OCI-LY3 (cell line): Measurements from ENCODE around the gene POU6F2.

Experiments used
- H2AFZ ChIP-seq: fragments of 200-600, 300-600 bp; shearing (Covaris generic); 2 replicates; pipeline ENCODE4 v1.6.0; 2014; ENCODE audit warnings: antibody characterized with exemption, low read depth, low read length
- H3K27ac ChIP-seq: fragments of 200-600, 300-600 bp; sonication (generic); 2 replicates; pipeline ENCODE4 v1.5.1; 2014; ENCODE audit warnings: mild to moderate bottlenecking, low read length, moderate library complexity, mixed read lengths
- H3K27me3 ChIP-seq: fragments of 200-600, 300-600 bp; sonication (generic); 2 replicates; pipeline ENCODE4 v1.6.1; 2014; ENCODE audit warnings: low read depth, low read length, mixed read lengths
- H3K36me3 ChIP-seq: fragments of 200-600, 300-600 bp; sonication (generic); replicated peaks from 2 replicates; pipeline ENCODE3; 2014; ENCODE audit warnings: low read depth, low read length, mixed read lengths
- H3K4me1 ChIP-seq: fragments of 300-600, 200-600 bp; sonication (generic); 2 replicates; pipeline ENCODE4 v1.6.1; 2014; ENCODE audit warnings: low read length, mixed read lengths
- H3K4me2 ChIP-seq: fragments of 200-600, 300-600 bp; sonication (generic); 2 replicates; pipeline ENCODE4 v1.6.1; 2014; ENCODE audit warnings: low read length, mixed read lengths
- H3K4me3 ChIP-seq: fragments of 300-600, 200-600 bp; sonication (generic); 2 replicates; pipeline ENCODE4 v1.5.1; 2014; ENCODE audit warnings: antibody characterized with exemption, mild to moderate bottlenecking, low read length, moderate library complexity
- H3K79me2 ChIP-seq: fragments of 300-600, 200-600 bp; shearing (Covaris generic); 2 replicates; pipeline ENCODE4 v1.6.1; 2014; ENCODE audit warnings: mild to moderate bottlenecking, low read length, mixed read lengths
- H3K9ac ChIP-seq: fragments of 300-600, 200-600 bp; shearing (Covaris generic); 2 replicates; pipeline ENCODE4 v1.6.0; 2014; ENCODE audit warnings: mild to moderate bottlenecking, low read length, moderate library complexity
- H3K9me3 ChIP-seq: fragments of 200-600, 300-600 bp; shearing (Covaris generic); 2 replicates; pipeline ENCODE4 v1.6.1; 2014; ENCODE audit warnings: low read length, mixed read lengths; ENCODE audit not compliant: insufficient read depth
- H4K20me1 ChIP-seq: fragments of 200-600, 300-600 bp; sonication (generic); 2 replicates; pipeline ENCODE4 v1.6.1; 2016; ENCODE audit warnings: low read length, mixed read lengths; ENCODE audit not compliant: insufficient read depth
- CTCF ChIP-seq: fragments of 200-600, 300-600 bp; sonication (generic); IDR thresholded peaks from 2 replicates; pipeline ENCODE4 v1.5.1; 2014; ENCODE audit warnings: antibody characterized with exemption, low read length, low read depth
- EZH2phosphoT487 ChIP-seq: fragments of 200-600 bp; shearing (Covaris generic); IDR thresholded peaks from 2 replicates; pipeline ENCODE4 v1.6.1; 2018; ENCODE audit warnings: antibody characterized with exemption, mixed run types, low read depth

Gene POU6F2

GRCh38 chr7:39183796-39184195 lies 206.1 kb downstream of the POU6F2 start:
- TF ChIP-seq EZH2phosphoT487 (no peak), CTCF (no peak)
- H2AFZ ChIP-seq: no peak overlapping the region
- peaks cover 9% of the 10 kb centered on the region; the same call in 1 of the 2 replicates for H3K27me3 ChIP-seq
- no peak overlapping the region for H3K9ac ChIP-seq
- H3K4me3 ChIP-seq: no peak overlapping the region
- H3K9me3 ChIP-seq: no peaks in the 10 kb centered on the region
- no peak overlapping the region for H3K27ac ChIP-seq
- H3K79me2 ChIP-seq: no peaks in the 10 kb centered on the region
- 0 out of 2 replicates have a peak, but pooled peaks cover 3% of the 10 kb centered on the region for H4K20me1 ChIP-seq
- H3K4me1 ChIP-seq: no peaks in the 10 kb centered on the region
- no peak overlapping the region for H3K4me2 ChIP-seq
- no peaks in the 10 kb centered on the region for H3K36me3 ChIP-seq

GRCh38 chr7:39184391-39184790 lies 206.7 kb downstream of the POU6F2 start:
- no peak overlapping the region for H2AFZ ChIP-seq
- H3K9me3 ChIP-seq: no peaks in the 10 kb centered on the region
- TF ChIP-seq CTCF (no peak), EZH2phosphoT487 (no peak)
- no peak overlapping the region for H3K9ac ChIP-seq
- H4K20me1 ChIP-seq: 0 out of 2 replicates have a peak, but pooled peaks cover 3% of the 10 kb centered on the region
- H3K4me3 ChIP-seq: no peak overlapping the region
- H3K4me1 ChIP-seq: no peaks in the 10 kb centered on the region
- H3K4me2 ChIP-seq: no peak overlapping the region
- no peak overlapping the region for H3K27ac ChIP-seq
- no peaks in the 10 kb centered on the region for H3K79me2 ChIP-seq
- H3K36me3 ChIP-seq: no peaks in the 10 kb centered on the region
- peaks cover 9% of the 10 kb centered on the region; the same call in 1 of the 2 replicates for H3K27me3 ChIP-seq

- no peak overlapping the region for H3K4me2 ChIP-seq
- H4K20me1 ChIP-seq: 0 out of 2 replicates have a peak, but pooled peaks cover 3% of the 10 kb centered on the region
- no peak for TF ChIP-seq EZH2phosphoT487
- TF ChIP-seq CTCF: no peak
- H3K4me3 ChIP-seq: no peak overlapping the region
- no peak overlapping the region for H3K9ac ChIP-seq
- H3K27ac ChIP-seq: no peak overlapping the region
- no peaks in the 10 kb centered on the region for H3K79me2 ChIP-seq
- no peak overlapping the region for H2AFZ ChIP-seq
- no peaks in the 10 kb centered on the region for H3K4me1 ChIP-seq
- no peaks in the 10 kb centered on the region for H3K36me3 ChIP-seq
- H3K9me3 ChIP-seq: no peaks in the 10 kb centered on the region
- peaks cover 9% of the 10 kb centered on the region; the same call in 1 of the 2 replicates for H3K27me3 ChIP-seq
Observed at GRCh38 chr7:39186131-39186530, 208.4 kb downstream of the POU6F2 start.

GRCh38 chr7:39186671-39187070 lies 209.0 kb downstream of the POU6F2 start:
- H2AFZ ChIP-seq: no peak overlapping the region
- no peaks in the 10 kb centered on the region for H3K36me3 ChIP-seq
- H4K20me1 ChIP-seq: 0 out of 2 replicates have a peak, but pooled peaks cover 3% of the 10 kb centered on the region
- no peak overlapping the region for H3K4me2 ChIP-seq
- no peak overlapping the region for H3K27ac ChIP-seq
- H3K4me3 ChIP-seq: no peak overlapping the region
- H3K79me2 ChIP-seq: no peaks in the 10 kb centered on the region
- H3K9ac ChIP-seq: no peak overlapping the region
- H3K9me3 ChIP-seq: no peaks in the 10 kb centered on the region
- peaks cover 13% of the 10 kb centered on the region for H3K27me3 ChIP-seq
- H3K4me1 ChIP-seq: no peaks in the 10 kb centered on the region
- TF ChIP-seq EZH2phosphoT487 (no peak), CTCF (no peak)
